Right atrium auricular region (tissue), 2 donors: Measurements from ENCODE around the gene POLG2. TPM values are rescaled to one million over a fixed set of nuclear protein-coding genes. Genes with fewer than 3 reads are reported as not detected.
A peak's percentile ranks its signal among the peaks of the same experiment; 100 is the strongest.

Experiments
- DNase-seq: peaks from one replicate; pipeline ENCODE4 v3.0.0-alpha.2; 2019; ENCODE audit warnings: low spot score
- H3K27ac ChIP-seq, 2 donors: fragments of 200-600 bp; sonication (generic); 1 replicate in 1 of 2; 2 replicates in 1 of 2; pipeline ENCODE4 v1.5.1; 2016 to 2019
- H3K27me3 ChIP-seq, 2 donors: fragments of 200-600 bp; sonication (generic); one replicate each; pipeline versions ENCODE4 v1.5.1 to v1.6.0; 2017 to 2019
- H3K36me3 ChIP-seq: fragments of 200-600 bp; sonication (generic); one replicate; pipeline ENCODE4 v1.5.1; 2016
- H3K4me1 ChIP-seq, 2 donors: fragments of 200-600 bp; sonication (generic); one replicate each; pipeline versions ENCODE4 v1.5.1 to v1.6.0; 2017 to 2019
- H3K4me3 ChIP-seq, 2 donors: fragments of 200-600 bp; sonication (generic); 1 replicate in 1 of 2; 2 replicates in 1 of 2; pipeline ENCODE4 v1.5.1; 2017 to 2019; ENCODE audit warnings: mild to moderate bottlenecking in 1 of 2, moderate library complexity in 1 of 2
- H3K9me3 ChIP-seq, 2 donors: fragments of 200-600 bp; sonication (generic); one replicate each; pipeline ENCODE4 v1.5.1; 2019
- total RNA-seq, 2 donors: library from RNA; depleted of rRNA; stranded (reverse); fragments of >200 nt; gene quantifications; one replicate each; pipeline ENCODE4 v1.1.0, GENCODE V29; 2016
- TF ChIP-seq, protein P1 (sequence below), 2 donors: fragments of 200-600 bp; sonication (generic); IDR thresholded peaks; one replicate each; pipeline ENCODE4 v1.5.1; 2019; ENCODE audit warnings: antibody characterized with exemption in 2 of 2

The POLG2 gene
- total RNA-seq, 2 donors from 2014 or later: 2.7 to 3.3 TPM

DNA sequence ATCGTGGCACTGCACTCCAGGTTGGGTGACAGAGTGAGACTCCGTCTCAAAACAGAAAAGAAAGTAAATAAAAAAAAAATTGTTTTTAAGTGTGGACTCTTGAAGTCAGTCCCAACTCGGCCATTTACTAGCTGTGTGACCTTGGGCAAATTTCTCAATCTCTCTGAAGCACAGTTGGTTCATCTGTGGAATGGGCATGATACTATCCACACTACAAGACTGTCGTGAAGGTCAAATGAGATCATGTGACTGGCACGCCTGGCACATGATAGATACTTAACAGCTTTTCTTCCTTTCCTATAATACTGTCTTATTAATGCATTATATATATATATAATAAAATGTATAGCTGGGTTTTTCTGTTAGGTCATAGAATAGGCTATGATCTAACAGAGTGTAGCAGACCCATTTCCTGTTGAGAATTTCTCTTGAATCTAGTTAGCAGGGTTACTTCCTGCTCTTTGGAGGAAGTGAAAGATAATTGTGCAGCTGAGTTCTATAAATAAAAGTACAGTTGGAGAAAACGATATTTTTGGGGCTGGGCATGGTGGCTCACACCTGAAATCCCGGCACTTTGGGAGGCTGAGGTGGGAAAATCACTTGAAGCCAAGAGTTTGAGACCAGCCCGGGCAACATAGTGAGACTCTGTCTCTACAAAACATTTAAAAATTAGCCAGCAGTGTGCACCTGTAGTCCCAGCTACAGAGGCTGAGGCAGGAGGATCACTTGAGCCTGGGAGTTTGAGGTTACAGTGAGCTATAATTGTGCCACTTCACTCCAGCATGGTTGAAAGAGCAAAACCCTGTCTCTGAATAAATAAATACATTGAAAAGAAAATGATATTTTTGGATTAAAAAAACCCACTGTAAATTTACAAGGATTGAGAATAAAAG lies 40.6 kb downstream of the POLG2 start:
- no peaks in the 10 kb centered on the region for H3K36me3 ChIP-seq
- no peak overlapping the region for H3K4me3 ChIP-seq
- no peak for DNase-seq
- TF ChIP-seq, protein P1, sequence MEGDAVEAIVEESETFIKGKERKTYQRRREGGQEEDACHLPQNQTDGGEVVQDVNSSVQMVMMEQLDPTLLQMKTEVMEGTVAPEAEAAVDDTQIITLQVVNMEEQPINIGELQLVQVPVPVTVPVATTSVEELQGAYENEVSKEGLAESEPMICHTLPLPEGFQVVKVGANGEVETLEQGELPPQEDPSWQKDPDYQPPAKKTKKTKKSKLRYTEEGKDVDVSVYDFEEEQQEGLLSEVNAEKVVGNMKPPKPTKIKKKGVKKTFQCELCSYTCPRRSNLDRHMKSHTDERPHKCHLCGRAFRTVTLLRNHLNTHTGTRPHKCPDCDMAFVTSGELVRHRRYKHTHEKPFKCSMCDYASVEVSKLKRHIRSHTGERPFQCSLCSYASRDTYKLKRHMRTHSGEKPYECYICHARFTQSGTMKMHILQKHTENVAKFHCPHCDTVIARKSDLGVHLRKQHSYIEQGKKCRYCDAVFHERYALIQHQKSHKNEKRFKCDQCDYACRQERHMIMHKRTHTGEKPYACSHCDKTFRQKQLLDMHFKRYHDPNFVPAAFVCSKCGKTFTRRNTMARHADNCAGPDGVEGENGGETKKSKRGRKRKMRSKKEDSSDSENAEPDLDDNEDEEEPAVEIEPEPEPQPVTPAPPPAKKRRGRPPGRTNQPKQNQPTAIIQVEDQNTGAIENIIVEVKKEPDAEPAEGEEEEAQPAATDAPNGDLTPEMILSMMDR (IDR thresholded peaks at IDR 0.05): no peak
- no peaks in the 10 kb centered on the region for H3K4me1 ChIP-seq
- H3K9me3 ChIP-seq: no peaks in the 10 kb centered on the region
- H3K27ac ChIP-seq: no peak overlapping the region
- H3K27me3 ChIP-seq: no peaks in the 10 kb centered on the region

GRCh38 chr17:64449545-64449944 lies 47.3 kb downstream of the POLG2 start:
- no peaks in the 10 kb centered on the region for H3K27me3 ChIP-seq
- H3K4me3 ChIP-seq: peak overlapping the region in 1 of 2 donors; percentile 0

DNA sequence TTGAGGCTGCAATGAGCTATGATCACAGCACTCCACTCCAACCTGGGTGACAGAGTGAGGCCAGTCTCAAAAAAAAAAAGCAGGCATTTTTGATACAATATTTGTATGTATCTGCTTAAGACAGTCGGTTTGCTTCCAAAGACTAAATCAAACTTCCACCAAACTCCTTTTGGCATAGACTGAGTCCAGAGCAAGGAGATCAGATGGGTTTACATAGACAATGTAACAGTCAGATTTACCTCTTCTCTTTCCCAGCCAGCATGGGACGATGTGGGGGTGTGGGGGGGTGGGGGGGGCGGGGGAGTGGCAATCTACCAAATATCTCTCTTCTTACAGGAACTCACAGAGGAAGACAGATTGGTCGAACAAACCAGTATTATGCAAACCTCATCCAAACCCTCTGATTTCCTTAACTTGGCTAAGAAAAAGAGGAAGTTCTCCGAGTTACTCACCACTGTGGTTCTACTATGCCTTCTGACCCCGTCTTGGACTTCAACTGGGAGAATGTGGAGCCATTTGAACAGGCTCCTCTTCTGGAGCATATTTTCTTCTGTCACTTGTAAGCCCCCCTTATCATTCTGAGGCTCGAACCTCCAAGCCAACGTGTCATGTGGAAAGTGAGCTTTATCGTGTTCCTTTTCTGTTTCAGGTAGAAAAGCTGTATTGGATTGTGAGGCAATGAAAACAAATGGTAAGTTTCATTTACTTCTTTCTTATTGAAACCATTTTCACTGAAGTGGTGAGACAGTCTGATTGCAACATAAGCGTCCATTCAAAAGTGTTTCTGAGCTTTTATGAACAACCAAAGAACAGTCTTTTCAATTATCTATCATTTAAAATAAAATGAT lies 48.0 kb downstream of the POLG2 start, which contains the start of gene MILR1:
TSS of gene MILR1 (plus strand) at position 451 of the 848 bp plus-strand sequence. CDS start at position 505, 54 bp downstream.
- Histone ChIP-seq H3K9me3 (no peaks in the 10 kb centered on the region), H3K4me1 (no peaks in the 10 kb centered on the region), H3K27ac (peak within 1 kb of the TSS; percentile 12 to 68), H3K36me3 (no peaks in the 10 kb centered on the region), H3K4me3 (peak within 1 kb of the TSS in 1 of 2 donors; percentile 0), H3K27me3 (no peaks in the 10 kb centered on the region)
- TF ChIP-seq, protein P1 (IDR thresholded peaks at IDR 0.05): no peak
- DNase-seq: peak; percentile 69

More at GRCh38 chr17:64449545-64449944, 47.3 kb downstream of the POLG2 start:
- Histone ChIP-seq H3K4me1 (no peaks in the 10 kb centered on the region), H3K36me3 (no peaks in the 10 kb centered on the region), H3K27ac (peak overlapping the region; percentile 12 to 68), H3K9me3 (no peaks in the 10 kb centered on the region)
- no peak for DNase-seq
- TF ChIP-seq, protein P1 (IDR thresholded peaks at IDR 0.05): no peak

GRCh38 chr17:64447526-64447925 lies 49.3 kb downstream of the POLG2 start:
- no peaks in the 10 kb centered on the region for H3K9me3 ChIP-seq
- H3K4me1 ChIP-seq: peaks cover 0 to 7% of the 10 kb centered on the region in 2 donors
- no peak overlapping the region for H3K27ac ChIP-seq
- no peak for DNase-seq
- no peak overlapping the region for H3K4me3 ChIP-seq
- H3K27me3 ChIP-seq: no peaks in the 10 kb centered on the region
- TF ChIP-seq, protein P1 (IDR thresholded peaks at IDR 0.05): no peak
- H3K36me3 ChIP-seq: no peaks in the 10 kb centered on the region

GRCh38 chr17:64443086-64443760 lies 53.6 kb downstream of the POLG2 start:
- Histone ChIP-seq H3K4me1 (peaks cover 0 to 14% of the 10 kb centered on the region in 2 donors), H3K27me3 (no peaks in the 10 kb centered on the region), H3K36me3 (no peaks in the 10 kb centered on the region), H3K9me3 (peaks cover 3 to 9% of the 10 kb centered on the region in 2 donors), H3K27ac (peak overlapping the region in 1 of 2 donors; percentile 46), H3K4me3 (no peak overlapping the region)
- no peak for DNase-seq
- TF ChIP-seq, protein P1 (IDR thresholded peaks at IDR 0.05): no peak
